GM13976 (cell line): Measurements from ENCODE around the gene ZMIZ1.

Experiments used
- DNase-seq: peaks from one replicate; pipeline ENCODE4 v3.0.0; 2012; ENCODE audit warnings: low spot score
- in situ Hi-C: fragments of 300-500 bp; cut with MboI; formaldehyde crosslinking; loops from one replicate; pipeline ENCODE4 v1.12.0; 2022; ENCODE audit warnings: low sequenced_read_pairs, mixed read lengths, inconsistent platforms; ENCODE audit not compliant: unreplicated experiment
- TF ChIP-seq, protein P1 (sequence below): IDR thresholded peaks from 2 replicates; pipeline ENCODE4 v1.5.1; 2012; ENCODE audit warnings: borderline replicate concordance, mild to moderate bottlenecking; ENCODE audit not compliant: insufficient read depth; ENCODE audit errors: extremely low read depth, missing control alignments, control extremely low read depth

Gene ZMIZ1

DNA sequence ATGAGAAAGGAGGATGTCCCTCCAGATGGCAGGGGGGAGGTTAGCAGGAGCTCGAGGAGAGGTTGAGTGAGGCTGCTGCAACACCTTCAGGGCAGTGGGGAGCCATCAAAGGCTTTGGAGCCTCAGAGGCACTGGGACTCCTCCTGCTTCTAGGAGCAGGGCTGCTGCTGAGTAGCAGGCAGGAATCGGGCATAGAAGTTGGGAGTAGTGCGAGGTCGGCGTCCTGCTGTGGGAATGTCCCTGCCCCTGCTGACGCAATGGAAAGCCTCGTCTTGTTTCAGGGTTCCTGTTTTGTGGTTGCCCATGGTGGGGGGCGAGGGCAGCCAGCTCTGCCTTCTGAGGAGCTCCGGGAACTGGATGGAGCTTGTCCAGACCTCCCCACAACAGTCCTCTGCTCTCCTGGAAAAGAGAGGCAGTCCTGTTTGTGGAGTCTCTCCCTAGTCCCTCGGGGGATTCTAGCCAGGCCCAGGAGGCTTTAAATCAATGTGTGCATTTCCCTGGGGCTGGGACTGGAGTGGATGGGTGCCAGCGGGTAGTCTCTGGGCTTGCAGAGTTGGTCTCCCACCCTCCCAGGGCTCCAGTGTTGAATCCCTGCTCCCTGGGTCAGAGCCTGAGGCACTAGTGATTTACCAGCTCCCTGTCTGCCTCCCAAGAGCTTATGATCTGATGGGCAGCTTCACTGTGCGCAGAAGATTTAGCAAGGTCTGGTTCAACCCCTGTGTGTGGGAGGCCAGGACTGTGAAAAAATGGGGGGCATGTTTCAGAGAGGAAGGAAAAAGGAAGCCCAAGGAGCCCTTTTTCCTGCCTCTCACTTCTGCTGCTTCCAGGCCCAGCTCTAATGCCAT is 179.8 kb downstream of the ZMIZ1 start:
- TF ChIP-seq, protein P1, sequence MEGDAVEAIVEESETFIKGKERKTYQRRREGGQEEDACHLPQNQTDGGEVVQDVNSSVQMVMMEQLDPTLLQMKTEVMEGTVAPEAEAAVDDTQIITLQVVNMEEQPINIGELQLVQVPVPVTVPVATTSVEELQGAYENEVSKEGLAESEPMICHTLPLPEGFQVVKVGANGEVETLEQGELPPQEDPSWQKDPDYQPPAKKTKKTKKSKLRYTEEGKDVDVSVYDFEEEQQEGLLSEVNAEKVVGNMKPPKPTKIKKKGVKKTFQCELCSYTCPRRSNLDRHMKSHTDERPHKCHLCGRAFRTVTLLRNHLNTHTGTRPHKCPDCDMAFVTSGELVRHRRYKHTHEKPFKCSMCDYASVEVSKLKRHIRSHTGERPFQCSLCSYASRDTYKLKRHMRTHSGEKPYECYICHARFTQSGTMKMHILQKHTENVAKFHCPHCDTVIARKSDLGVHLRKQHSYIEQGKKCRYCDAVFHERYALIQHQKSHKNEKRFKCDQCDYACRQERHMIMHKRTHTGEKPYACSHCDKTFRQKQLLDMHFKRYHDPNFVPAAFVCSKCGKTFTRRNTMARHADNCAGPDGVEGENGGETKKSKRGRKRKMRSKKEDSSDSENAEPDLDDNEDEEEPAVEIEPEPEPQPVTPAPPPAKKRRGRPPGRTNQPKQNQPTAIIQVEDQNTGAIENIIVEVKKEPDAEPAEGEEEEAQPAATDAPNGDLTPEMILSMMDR = no peak
- DNase-seq = no peak
- in situ Hi-C loops = no loop called here

DNA sequence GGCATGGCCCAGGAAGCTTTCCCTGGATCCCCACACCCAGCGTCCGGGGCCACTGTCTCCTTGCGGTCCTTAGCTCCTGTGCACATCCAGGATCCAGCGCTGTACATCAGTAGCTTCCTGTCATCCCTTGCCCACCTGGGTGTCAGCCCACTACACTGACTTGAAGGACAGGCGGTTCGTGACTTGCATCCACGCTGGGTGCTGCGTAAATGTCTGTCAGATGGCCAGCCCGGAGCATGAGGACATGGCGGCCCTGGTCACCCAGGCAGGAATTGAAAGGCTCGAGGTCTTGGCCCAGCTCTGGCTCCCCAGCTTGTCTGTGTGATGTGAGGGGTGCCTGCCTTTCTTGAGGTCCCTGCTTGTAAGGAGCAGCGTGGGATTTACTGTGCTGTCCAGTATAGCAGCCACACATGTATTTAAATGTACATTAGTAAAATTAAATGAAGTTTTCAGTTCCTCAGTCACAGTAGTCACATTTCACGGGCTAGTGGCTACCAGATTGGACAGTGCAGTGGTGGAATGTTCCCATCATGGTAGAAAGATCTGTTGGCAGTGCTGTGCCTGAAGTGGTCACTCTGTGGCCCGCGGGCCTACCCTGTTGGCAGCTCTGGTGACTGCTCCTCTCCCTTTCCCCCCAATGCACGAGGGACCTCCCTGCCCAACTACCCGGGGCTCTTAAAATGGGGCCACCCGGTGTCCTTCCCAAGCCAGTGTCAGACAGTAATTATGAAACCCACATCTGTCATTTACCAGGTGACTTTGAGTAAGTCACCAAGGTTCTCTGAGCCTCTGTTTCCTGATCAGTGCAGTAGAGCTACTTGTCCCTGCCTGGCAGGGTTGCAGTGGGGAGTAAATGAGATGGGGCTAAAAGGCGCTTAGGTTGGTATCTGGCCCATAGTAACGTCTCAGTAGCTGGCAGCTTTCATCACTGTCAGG is 180.7 kb downstream of the ZMIZ1 start:
- in situ Hi-C loops = no loop called here
- DNase-seq = peak; percentile 72
- TF ChIP-seq, protein P1 = no peak

DNA sequence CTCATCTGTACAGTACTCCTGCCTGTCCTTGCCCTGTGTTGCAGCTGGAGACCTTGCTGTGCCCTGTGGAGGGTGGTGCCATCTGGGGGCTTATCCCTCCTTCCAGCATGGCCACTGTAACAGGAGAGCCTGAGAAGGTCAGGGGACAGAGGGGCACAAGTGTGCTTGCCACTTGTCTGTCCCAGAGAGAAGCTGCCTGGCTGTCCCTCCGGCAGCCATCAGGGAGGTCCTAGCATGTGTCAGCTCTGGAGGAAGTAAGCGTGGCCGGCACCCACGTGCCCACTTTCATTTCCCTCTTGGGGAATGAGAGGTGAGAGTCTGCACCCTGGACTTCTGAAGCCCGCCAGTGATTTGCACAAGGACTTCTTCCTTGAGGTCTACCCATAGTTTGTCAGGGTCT is 181.5 kb downstream of the ZMIZ1 start:
- in situ Hi-C loops = no loop called here
- TF ChIP-seq, protein P1 = no peak
- no peak for DNase-seq

DNA sequence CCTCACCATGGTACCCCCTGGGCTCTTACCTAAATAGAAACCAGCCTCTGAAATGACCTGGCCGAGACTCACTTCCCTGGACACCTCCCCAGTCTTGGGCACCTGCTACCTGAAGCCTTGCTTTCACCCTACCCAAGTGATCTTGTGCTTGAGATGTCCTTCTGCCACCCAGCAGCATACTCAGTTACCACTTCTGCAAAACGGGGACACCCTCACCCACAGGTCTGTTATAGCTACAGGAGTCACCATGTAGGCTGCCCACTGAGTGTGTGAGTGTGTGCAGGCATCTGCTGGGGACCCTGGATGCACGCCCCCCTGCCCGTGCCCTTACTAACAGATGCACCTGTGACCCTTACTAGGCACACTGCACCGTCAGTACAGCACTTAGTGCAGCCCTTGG is 183.7 kb downstream of the ZMIZ1 start:
- in situ Hi-C loops = no loop called here
- DNase-seq = no peak
- TF ChIP-seq, protein P1 = no peak

DNA sequence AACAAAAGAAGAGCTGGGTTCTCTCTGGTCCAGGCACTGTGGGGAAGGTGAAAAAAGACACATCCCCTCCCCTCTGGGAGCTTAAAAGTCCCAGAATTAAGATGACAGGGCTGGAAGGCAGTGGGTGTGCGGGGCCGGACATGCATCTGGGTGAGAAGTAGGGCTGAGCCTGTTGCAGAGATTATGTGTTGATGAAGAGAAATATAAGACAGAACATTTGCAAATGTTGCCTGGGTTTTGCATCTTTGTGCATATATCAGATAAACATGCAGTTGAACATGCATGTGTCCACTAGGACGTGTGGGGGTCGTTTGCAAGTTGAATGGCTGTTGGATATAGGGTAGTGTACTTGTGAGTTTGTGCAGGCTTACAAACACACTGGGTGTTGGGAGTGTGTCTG is 184.2 kb downstream of the ZMIZ1 start:
- no peak for DNase-seq
- TF ChIP-seq, protein P1 = no peak
- in situ Hi-C loops = no loop called here

DNA sequence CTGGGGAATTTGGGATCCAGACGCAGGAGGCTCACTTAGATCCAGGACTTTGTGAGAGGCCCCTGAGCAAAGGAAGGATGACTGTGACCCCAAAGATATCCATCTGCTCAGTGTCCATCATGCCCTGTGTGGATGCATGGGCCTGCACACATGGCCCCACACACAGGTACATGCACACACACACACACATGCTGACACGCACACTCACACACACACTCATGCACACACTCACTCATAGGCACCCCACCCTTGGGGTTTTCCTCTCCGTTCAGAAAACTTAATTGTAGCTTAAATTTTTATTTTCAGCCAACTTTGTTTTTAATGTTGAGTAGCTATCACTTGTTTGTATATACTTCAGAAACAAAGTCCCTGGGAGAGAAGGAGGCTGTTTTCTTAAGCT is 184.9 kb downstream of the ZMIZ1 start:
- TF ChIP-seq, protein P1 = no peak
- in situ Hi-C loops = no loop called here
- DNase-seq = no peak
